HG02970 (cell line): ENCODE measurements around the gene SKAP1.
"Not testable (repeated sequence)": the region's sequence is repeated elsewhere in the genome, so short reads cannot be mapped to it uniquely, and the experiment has no call there.

Experiments
- ATAC-seq: cut with Tn5 transposase; IDR thresholded peaks from one replicate; pipeline ENCODE4 v1.9.1; 2021; ENCODE audit warnings: mild to moderate bottlenecking, moderate library complexity, moderate number of reproducible peaks; ENCODE audit not compliant: unreplicated experiment, low FRiP score

Gene SKAP1

GRCh38 chr17:48294806-48295361 is 135.1 kb downstream of the SKAP1 start:
- ATAC-seq: no peak

- ATAC-seq: no peak
Measured at GRCh38 chr17:48294020-48294805, 135.8 kb downstream of the SKAP1 start.

GRCh38 chr17:48293319-48294019 is 136.5 kb downstream of the SKAP1 start:
- ATAC-seq: no peak

DNA sequence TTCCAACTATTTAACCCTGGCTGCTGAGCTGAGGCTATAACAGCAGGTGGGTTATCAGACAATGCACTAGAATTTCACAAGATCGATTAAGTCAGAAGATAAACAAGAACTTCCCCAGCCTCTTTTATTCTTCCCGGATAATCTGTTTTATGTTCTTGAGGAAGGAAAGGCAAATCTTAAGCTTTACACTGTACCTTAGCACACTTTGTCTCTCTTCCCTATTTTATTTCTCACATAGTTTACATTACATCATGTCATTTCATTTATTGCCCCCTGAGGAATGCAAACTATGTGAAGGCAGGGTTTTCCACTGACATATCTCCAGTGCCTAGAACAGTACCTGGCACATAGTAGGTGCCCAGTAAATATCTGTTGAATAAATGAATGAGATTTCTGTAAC is 139.6 kb downstream of the SKAP1 start:
- ATAC-seq: no peak

DNA sequence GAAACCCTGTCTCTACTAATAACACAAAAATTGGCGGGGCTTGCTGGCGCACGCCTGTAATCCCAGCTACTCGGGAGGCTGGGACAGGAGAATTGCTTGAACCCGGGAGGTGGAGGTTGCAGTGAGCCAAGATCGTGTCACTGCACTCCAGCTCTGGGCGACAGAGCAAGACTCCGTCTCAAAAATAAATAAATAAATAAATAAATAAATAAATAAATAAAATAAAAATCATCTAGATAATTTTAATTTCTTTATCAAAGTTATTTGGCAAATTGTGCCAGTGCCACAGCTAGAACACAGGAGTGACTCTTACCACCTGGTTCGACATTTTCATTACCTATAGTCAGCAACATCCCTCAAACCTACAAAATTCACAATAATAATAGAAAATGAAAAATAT is 143.1 kb downstream of the SKAP1 start:
- not testable (repeated sequence) for ATAC-seq

- ATAC-seq: no peak
Measured at GRCh38 chr17:48285614-48286013, 144.4 kb downstream of the SKAP1 start.

- no peak for ATAC-seq
Measured at GRCh38 chr17:48283907-48284306, 146.1 kb downstream of the SKAP1 start.

- no peak for ATAC-seq
Measured at GRCh38 chr17:48283411-48283810, 146.6 kb downstream of the SKAP1 start.

DNA sequence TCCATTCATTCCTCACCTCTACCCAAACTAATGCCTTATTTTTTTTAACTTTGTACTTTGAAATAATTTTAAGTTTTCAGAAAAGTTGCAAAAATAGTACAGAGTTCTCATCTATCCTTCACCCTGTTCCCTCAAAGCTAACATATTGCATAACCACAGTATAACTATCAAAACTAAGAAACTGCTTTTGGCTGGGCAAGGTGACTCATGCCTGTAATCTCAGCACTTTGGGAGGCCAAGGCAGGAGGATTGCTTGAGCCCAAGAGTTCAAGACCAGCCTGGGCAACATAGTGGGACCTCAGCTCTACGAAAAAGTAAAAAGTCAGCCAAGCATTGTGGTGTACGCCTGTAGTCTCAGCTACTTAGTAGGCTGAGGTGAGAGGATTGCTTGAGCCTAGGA is 147.7 kb downstream of the SKAP1 start:
- no peak for ATAC-seq

DNA sequence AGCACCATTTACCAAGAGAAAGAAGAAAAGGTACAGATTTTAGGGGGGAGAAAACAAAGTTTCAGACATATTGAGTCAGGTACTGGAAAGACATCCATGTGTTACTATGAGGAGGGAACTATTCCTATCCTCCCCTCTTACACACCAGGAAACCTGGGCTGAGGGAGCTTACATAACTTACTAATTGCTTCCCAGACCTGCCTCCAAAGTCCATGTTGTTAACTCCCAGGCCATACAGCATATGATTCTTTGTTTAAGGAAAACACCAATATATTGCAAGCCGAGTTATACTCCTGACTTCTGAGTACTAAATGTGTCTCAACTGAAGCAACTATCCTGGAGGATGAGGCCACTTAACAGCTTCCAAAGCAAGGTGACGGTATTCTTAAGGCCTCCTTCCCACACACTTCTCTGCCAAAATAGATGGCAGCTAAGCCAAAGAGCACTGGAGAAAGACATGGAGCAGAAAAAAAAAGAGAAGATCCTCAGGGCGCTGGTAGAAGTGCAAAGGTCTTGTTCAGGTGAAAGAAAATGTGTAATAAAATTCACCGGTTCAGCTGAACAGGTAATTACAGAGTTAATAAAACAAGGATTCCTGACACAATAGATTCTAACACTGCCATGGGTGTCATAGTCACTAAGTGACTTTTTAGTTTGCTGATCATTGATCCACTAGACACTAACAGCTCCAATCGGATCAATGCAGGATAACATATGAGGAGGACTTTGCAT is 151.1 kb downstream of the SKAP1 start:
- ATAC-seq: no peak

- no peak for ATAC-seq
Measured at GRCh38 chr17:48276776-48277175, 153.2 kb downstream of the SKAP1 start.

DNA sequence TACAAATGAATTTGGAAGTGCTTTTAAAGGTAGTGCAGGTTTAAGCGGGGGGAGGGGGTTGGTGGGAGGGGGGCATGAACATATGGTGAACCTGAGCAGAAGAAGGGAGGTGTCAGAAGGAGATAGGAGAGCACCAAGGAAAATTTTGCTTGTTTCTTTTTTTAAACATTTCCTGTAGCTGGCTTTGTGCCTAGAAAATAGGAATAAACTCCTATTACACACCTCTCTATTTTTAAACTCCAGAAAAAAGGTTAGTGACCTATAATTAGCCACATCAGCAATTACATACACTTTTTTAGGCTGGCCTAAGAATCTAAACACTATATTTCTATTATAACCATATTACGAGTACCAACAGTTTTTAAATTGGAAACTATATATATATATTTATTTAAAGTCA is 159.1 kb downstream of the SKAP1 start:
- no peak for ATAC-seq

DNA sequence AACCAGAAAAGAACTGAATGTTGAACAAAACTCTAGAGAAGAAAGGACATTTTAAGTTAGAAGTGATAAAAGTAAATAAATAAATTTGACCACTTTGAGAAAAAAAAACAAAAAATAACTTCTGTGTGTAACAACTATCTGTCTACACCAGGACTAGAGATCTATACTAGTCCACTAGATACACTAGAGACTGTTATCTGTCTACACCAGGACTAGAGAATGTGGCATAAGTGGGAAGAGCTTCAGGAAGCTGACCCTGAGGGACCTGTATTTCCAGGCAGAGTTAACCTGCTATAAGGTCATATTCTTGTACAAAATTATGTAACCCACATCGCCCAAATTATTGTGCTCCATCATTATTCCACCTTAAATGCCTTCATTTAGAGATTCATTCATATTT is 160.8 kb downstream of the SKAP1 start:
- ATAC-seq: no peak

GRCh38 chr17:48263731-48264035 is 166.3 kb downstream of the SKAP1 start:
- no peak for ATAC-seq

- no peak for ATAC-seq
Measured at GRCh38 chr17:48262982-48263730, 166.9 kb downstream of the SKAP1 start.

DNA sequence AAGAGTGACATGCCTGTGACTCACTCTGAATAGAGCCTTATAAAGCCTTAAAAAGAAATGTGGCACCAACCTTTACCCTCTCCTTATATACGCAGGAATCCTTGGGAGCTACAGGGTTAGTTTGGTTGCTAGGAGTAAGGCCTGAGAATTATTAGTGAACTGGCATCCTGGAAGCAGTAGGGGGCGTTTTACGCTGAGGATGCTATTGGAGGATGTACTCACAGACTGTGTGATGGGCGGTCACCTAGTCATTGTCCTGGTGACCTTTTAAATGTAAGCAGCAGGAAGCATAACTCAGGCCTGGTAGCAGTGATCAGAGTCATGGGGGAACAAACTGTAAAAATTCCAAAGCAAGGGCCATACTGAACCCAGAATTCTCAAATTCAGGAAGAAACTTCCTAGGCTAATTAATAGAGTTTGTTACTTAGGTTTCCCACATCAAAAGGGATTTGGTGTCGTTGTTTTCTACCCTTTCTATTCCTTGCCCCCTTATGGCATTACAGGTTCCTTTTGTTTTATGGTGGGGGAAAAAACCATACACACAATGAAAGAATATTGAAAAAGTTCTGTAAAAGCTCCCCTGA is 168.6 kb downstream of the SKAP1 start:
- ATAC-seq: no peak

DNA sequence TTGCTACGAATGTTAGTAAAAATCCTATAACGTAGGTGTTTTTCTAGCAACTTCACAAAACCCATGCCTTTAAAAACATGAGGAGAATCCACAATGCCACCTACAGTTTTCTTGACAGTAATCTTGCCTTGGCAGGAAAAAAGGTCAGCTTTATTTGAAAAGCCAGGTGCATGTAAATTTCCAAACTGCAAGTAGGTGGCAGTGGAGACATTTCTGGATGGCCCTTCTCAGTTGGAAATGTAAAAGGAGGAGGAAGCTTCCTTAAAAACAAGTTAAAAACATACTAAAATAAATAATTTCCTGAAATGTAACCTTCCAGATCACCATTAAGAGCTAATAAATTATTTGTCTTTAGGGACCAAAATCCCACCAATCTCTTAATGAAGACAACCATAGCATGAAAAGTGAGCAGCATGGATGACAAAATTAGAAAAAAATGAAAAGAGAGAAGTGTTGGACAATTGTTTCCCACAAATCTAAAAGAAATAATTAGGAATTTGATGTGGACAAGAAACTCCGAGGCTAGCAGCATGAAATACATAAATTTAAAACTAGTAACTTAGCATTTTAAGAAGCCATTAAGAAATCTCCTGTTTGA is 170.2 kb downstream of the SKAP1 start:
- no peak for ATAC-seq

- ATAC-seq: no peak
Measured at GRCh38 chr17:48258331-48258730, 171.7 kb downstream of the SKAP1 start.

GRCh38 chr17:48255759-48256158 is 174.3 kb downstream of the SKAP1 start:
- ATAC-seq: no peak

GRCh38 chr17:48254896-48255295 is 175.1 kb downstream of the SKAP1 start:
- ATAC-seq: no peak
